Sigmoid colon (tissue), 4 donors: ENCODE results near the gene NPW.

Experiments used
- CTCF ChIP-seq, 4 experiments: fragments of 450-650 bp in 3 of 4; fragments of 200-600 bp in 1 of 4; IDR thresholded peaks; one replicate each; pipeline ENCODE4 v1.5.1; 2016 to 2019; ENCODE audit warnings: antibody characterized with exemption in 4 of 4, mild to moderate bottlenecking in 3 of 4, moderate library complexity in 2 of 4
- POLR2AphosphoS5 ChIP-seq, 4 donors: sonication (generic); formaldehyde crosslinking; IDR thresholded peaks; one replicate each; pipeline ENCODE4 v1.6.1; 2017; ENCODE audit warnings: antibody characterized with exemption in 4 of 4

DNA sequence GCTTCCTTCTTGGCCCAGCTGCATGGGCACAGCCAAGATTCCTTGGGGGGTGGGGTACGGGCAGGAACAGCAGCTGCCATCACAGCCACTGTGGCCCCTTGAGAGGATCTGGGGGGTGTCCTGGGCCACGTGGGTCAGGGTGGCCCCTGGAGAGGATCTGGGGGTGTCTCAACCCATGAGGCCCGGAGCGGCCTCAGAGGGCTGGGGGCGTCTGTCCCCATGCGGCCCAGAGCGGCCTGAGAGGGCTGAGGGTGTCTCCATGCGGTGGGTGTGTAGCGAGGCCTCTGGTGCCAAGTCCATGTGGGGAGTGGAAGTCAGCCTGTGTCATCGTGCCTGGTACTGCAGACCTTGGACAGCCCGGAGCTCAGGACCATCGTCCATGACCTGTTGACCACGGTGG, 41.9 kb downstream of the NPW start:
- TF ChIP-seq CTCF (IDR thresholded peaks at IDR 0.05) (no peak), POLR2AphosphoS5 (IDR thresholded peaks at IDR 0.05) (no peak)
